ENCODE data around the gene DISP2.
A peak's percentile ranks its signal among the peaks of the same experiment; 100 is the strongest.

Gene DISP2

DNA sequence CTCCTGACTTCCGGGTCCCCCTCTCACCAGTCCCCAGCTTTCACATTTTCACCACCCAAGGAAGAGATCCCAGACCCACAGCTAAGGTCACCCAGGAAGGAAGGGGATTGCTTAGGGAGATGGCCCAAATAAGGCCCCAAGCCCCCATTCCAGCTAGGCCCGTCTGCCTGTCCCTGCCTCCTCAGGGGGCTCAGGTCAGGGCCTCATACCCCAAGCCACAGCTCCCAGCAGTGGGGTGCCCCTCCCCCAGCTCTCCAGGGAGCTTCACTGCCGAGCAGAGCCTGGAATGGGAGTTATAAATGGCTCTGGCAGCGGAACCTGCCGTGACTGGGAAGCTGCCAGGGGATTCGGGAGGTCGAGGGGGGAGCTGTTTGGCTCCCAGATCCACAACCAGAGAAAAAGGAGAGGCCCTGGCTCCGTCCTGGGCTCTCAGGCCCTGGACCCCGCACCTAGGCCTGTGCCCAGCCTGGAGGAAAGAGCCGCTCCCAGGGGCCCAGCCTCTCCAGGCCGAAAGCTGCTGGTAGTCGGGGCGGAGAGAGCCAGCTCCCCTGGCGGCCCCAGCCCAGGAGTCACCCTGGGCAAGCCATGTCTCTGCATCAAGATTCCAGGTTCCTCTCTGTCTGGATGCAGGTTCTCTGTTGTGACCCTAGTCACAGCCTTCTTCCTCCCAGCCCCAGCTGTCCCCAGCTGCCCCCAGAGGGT lies 17.8 kb upstream of the DISP2 start:
- TF ChIP-seq, protein P1, sequence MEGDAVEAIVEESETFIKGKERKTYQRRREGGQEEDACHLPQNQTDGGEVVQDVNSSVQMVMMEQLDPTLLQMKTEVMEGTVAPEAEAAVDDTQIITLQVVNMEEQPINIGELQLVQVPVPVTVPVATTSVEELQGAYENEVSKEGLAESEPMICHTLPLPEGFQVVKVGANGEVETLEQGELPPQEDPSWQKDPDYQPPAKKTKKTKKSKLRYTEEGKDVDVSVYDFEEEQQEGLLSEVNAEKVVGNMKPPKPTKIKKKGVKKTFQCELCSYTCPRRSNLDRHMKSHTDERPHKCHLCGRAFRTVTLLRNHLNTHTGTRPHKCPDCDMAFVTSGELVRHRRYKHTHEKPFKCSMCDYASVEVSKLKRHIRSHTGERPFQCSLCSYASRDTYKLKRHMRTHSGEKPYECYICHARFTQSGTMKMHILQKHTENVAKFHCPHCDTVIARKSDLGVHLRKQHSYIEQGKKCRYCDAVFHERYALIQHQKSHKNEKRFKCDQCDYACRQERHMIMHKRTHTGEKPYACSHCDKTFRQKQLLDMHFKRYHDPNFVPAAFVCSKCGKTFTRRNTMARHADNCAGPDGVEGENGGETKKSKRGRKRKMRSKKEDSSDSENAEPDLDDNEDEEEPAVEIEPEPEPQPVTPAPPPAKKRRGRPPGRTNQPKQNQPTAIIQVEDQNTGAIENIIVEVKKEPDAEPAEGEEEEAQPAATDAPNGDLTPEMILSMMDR (IDR thresholded peaks at IDR 0.05; ENCODE audit: low read depth, low read length) = no peak
- DNase-seq (ENCODE audit: extremely low read depth, low read depth) = peak; percentile 54

DNA sequence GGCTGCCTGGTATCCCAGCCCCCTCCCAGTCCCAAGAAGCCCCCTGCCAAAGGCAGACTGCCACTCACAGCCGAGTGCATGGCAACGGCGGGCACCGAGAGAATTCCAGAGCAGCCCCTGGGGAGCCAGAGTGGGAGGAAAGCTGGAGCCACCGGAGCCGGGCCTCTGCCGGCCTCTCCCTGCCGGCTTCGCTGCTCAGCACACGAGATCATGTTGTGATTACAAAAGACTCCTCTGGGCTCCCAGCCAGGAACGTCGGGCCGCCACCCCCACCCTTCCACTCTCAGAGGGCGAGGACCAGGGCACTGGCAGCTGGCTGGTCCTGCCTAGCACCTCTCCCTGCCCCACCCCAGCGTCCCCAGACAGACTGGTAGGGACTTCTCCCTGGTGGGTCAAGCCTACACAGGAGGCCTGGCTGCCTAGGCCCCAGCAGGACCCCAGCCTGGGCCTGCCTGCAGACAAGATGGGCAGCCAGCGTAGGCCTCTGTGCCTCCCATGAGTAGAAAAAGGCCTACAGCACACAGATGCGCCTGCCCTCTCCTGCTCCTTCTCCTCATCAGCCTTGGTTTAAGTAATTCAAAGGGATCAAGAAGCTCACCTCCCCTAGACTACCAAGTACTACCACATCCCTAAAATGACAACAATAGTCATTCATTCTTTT lies 17.1 kb upstream of the DISP2 start, which contains the start of gene CCDC9B:
Gene CCDC9B, minus strand, starts transcription at position 200 of the 661 bp plus-strand sequence. Its CDS starts 120 bp downstream, at position 80.
- peak; percentile 74 for DNase-seq (ENCODE audit: extremely low read depth, low read depth)
- TF ChIP-seq, protein P1 (IDR thresholded peaks at IDR 0.05; ENCODE audit: low read depth, low read length) = no peak

DNA sequence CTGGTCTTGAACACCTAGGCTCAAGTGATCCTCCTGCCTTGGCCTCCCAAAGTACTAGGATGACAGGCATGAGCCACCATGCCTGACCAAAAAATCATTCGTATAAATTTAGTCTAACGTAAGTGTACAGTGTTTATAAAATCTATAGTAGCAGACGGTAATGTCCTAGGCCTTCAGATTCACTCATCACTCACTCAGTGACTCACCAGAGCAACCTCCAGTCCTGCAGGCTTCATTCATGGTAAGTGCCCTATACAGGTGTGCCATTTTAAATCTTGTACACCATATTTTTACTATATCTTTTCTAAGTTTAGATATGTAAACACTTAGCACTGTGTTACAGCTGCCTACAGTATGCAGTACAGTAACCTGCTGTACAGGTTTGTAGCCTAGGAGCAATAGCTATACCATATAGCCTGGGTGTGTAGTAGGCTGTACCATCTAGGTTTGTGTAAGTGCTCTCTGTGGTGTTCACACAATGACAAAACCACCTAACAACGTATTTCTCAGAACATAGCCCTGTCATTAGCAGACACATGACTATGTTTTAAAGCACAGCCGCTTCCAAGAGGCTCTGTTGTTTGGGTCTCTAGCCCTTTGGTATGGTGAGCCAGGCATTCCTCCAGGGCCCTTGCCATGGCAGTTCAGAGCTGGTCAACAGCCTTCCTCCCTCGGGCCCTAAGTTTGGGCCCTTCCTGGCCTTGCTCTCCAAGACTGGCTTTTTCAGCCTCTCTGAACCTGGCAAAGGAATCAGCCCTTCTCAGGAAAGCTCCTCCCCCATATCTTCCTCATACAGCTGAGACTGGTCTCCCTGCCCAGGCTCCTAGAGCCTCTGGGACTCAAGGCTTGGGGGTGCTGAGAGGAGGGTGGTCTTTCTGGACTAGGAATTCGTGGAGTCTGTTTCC lies 15.4 kb upstream of the DISP2 start:
- DNase-seq (ENCODE audit: extremely low read depth, low read depth) = no peak
- TF ChIP-seq, protein P1 (IDR thresholded peaks at IDR 0.05; ENCODE audit: low read depth, low read length) = no peak

DNA sequence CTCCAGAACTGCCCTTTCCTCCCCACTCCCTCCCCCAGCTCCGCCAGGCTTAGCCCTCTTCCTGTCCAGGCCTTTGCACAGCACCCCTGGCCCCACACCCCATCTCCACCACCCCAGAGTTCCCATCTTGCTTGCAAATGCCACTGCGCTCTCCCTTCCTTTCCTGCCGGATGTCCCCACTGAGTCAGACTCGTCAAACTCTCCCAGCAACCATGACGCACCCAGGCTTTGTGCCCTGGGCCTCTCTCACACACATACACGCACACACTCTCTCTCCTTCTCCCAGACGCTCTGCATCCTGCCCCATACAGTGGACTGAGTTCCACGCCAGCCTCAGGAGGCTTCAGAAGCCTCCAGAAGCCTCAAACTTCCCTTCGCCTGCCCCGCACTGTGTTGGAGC lies 14.5 kb upstream of the DISP2 start:
- no peak for DNase-seq (ENCODE audit: extremely low read depth, low read depth)
- TF ChIP-seq, protein P1 (IDR thresholded peaks at IDR 0.05; ENCODE audit: low read depth, low read length) = no peak

DNA sequence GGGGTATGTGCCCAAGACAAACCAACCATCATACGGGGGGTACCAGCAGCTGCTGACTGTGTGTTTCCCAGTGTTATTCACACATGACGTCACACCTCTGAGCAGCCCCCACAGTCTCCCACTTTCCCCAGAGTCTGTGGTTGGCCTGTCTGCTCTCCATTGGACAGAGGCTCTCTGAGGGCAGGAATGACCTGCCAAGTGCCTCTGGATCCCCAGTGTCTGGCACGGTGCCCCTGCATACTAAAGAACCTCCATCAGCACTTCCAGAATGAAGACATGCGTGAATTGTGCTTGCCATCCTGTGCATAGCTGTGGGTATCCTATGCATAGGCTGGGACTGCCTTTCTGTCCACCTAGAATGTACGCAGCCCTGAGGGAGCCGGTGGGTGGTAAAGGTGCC lies 13.8 kb upstream of the DISP2 start:
- TF ChIP-seq, protein P1 (IDR thresholded peaks at IDR 0.05; ENCODE audit: low read depth, low read length) = no peak
- no peak for DNase-seq (ENCODE audit: extremely low read depth, low read depth)

DNA sequence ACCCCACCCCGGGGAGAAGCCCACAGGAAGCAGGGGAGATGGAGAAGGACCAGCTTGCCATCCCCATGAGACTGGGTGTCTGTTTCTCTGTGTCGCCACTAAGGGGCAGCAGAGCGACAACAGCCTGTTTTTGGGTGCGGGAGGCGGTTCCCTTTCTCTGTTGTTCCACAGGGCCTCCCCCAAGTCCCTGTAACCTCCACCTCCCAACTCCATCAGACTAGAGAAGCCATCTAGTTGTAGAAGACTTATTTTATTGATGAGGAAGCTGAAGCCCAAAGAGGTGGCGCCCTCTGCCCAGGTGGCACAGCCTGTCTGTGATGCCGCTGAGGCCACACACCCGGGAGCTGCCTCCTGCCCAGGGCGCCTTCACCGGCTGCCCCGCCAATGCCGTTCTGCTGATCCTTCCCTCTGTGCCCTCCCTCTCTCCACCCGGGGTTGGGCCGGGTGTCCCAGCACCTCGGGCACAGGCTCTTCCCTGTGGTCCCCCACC lies 13.3 kb upstream of the DISP2 start:
- no peak for DNase-seq (ENCODE audit: extremely low read depth, low read depth)
- TF ChIP-seq, protein P1 (IDR thresholded peaks at IDR 0.05; ENCODE audit: low read depth, low read length) = peak; percentile 78

All from AG09319 (cell line).